GM12878 (cell line): ENCODE measurements around the gene ACP4.

ENCODE experiments used
- CHD2 ChIP-seq: IDR thresholded peaks from 2 replicates; pipeline ENCODE4 v1.6.1; 2011; ENCODE audit warnings: low read depth, low read length, improper control_type of control experiment, borderline replicate concordance
- EZH2 ChIP-seq: IDR thresholded peaks from 2 replicates; pipeline ENCODE4 v1.6.1; 2012; ENCODE audit warnings: low read depth, mild to moderate bottlenecking, control low read depth, inconsistent platforms, low read length, borderline replicate concordance; ENCODE audit not compliant: control insufficient read depth
- KDM1A ChIP-seq: fragments of 200-600 bp; sonication (generic); IDR thresholded peaks from 2 replicates; pipeline ENCODE4 v1.6.1; 2016; ENCODE audit warnings: borderline replicate concordance
- POLR2A ChIP-seq: IDR thresholded peaks from 2 replicates; pipeline ENCODE4 v1.6.1; 2011; ENCODE audit warnings: low read depth, mild to moderate bottlenecking, low read length
- TF ChIP-seq, protein P1 (sequence below), 3 experiments: IDR thresholded peaks in 2 of 3; conservative IDR thresholded peaks in 1 of 3; 2 replicates each; pipeline ENCODE4 v1.5.1; 2011; ENCODE audit warnings: low read depth in 3 of 3, low read length in 3 of 3, mild to moderate bottlenecking in 3 of 3, control low read depth in 2 of 3, moderate library complexity in 2 of 3, inconsistent platforms in 1 of 3, mixed read lengths in 1 of 3; ENCODE audit not compliant: control insufficient read depth in 2 of 3, insufficient read depth in 1 of 3; ENCODE audit errors: extremely low read depth in 1 of 3

DNA sequence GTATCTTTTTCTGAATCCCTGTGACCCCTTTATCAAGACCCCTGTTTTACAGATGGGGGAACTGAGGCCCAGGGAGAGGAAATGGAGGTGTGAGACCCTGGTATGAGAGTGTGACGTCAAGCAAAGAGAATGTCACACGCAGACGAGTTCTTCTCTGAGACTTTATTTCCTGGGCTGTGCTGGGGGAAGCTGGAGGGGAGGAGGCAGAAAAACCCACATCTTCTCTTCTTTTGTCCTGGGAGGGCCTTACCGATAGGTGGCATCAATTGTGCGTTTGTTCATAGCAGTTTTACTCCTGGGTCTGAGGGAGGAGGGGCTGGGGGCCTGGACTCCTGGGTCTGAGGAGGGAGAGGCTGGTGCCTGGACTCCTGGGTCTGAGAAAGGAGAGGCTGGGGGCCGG lies 48.0 kb downstream of the ACP4 start:
- no peak for TF ChIP-seq KDM1A
- no peak for TF ChIP-seq POLR2A
- no peak for TF ChIP-seq EZH2
- TF ChIP-seq, protein P1, sequence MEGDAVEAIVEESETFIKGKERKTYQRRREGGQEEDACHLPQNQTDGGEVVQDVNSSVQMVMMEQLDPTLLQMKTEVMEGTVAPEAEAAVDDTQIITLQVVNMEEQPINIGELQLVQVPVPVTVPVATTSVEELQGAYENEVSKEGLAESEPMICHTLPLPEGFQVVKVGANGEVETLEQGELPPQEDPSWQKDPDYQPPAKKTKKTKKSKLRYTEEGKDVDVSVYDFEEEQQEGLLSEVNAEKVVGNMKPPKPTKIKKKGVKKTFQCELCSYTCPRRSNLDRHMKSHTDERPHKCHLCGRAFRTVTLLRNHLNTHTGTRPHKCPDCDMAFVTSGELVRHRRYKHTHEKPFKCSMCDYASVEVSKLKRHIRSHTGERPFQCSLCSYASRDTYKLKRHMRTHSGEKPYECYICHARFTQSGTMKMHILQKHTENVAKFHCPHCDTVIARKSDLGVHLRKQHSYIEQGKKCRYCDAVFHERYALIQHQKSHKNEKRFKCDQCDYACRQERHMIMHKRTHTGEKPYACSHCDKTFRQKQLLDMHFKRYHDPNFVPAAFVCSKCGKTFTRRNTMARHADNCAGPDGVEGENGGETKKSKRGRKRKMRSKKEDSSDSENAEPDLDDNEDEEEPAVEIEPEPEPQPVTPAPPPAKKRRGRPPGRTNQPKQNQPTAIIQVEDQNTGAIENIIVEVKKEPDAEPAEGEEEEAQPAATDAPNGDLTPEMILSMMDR (IDR thresholded peaks at IDR 0.05 in 2 of 3, conservative IDR thresholded peaks at IDR 0.05 in 1 of 3; ENCODE audit: control insufficient read depth in 2 of 3, extremely low read depth in 1 of 3, insufficient read depth in 1 of 3, low read depth in 3 of 3, low read length in 3 of 3) = peak; percentile 37 to 59 (median 56)
- no peak for TF ChIP-seq CHD2
